ENCODE measurements around the gene SYNDIG1. TPM values are rescaled to one million over a fixed set of nuclear protein-coding genes. Genes with fewer than 3 reads are reported as not detected.

The SYNDIG1 gene
- polyA plus RNA-seq, 2 of the 4 experiments (the other 2 are of a cell fraction), result 0.96 to 2.6 TPM

DNA sequence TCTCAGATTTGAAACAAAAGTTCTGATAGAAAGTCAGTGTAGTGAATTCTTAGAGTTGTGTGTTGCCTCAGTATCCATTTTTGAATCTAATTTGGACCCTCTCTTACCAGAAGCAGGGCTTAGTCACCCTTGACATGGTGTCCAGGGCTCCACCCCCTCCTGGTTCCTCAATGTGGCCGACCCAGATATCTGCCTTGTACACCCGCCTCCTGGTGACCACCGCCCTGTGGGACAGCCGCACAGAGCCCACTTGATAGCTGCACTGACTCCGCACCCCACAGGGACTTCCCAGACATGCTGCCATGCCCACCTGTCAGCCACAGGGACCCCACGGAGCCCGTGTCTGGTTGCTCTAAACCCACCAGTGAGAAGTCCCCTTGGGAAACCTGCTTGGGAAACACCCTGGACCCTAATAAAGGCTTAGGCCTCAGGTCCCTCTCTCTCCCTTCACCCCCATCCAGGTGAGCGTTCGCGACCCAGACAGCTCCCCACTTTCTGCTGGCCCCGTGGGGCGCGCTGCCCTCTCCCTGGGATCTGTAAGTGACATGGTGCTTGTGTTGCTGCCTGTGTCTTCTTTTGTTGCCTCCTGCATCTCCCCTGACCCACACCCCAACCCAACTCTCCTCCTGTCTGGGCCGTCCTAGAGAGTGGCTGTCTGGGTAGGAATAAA lies 47.2 kb upstream of the SYNDIG1 start:
- ATAC-seq (0 out of 6 replicates have a peak, but pooled peaks of 1 of the 2 experiments have one; percentile 34), FAIRE-seq (no peak), DNase-seq (ENCODE audit: low read depth in 1 of 2, low spot score in 1 of 2) (no peak)
- Histone ChIP-seq H3K9me3 (no peaks in the 10 kb centered on the region), H3K27ac (no peak overlapping the region), H3K4me1 (no peaks in the 10 kb centered on the region), H3K4me3 (no peak overlapping the region), H3K4me2 (no peak overlapping the region)
- WGBS (ENCODE audit: missing lambda C conversion rate), result 60% methylated on average over 14 of the region's 14 CpGs
- TF ChIP-seq, protein P1, sequence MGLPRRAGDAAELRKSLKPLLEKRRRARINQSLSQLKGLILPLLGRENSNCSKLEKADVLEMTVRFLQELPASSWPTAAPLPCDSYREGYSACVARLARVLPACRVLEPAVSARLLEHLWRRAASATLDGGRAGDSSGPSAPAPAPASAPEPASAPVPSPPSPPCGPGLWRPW (IDR thresholded peaks at IDR 0.05), result no peak
- TF ChIP-seq FOSL2 (IDR thresholded peaks at IDR 0.05) (no peak), FOSL2 (CRISPR knock-in tag; IDR thresholded peaks at IDR 0.05) (no peak), HOXB5 (CRISPR knock-in tag; IDR thresholded peaks at IDR 0.05) (no peak), ZNF302 (CRISPR knock-in tag; IDR thresholded peaks at IDR 0.05) (no peak), POLR2A (IDR thresholded peaks at IDR 0.05; ENCODE audit: low read length) (no peak), CHD4 (IDR thresholded peaks at IDR 0.05; ENCODE audit: borderline replicate concordance) (no peak)
- TF ChIP-seq, protein P2, sequence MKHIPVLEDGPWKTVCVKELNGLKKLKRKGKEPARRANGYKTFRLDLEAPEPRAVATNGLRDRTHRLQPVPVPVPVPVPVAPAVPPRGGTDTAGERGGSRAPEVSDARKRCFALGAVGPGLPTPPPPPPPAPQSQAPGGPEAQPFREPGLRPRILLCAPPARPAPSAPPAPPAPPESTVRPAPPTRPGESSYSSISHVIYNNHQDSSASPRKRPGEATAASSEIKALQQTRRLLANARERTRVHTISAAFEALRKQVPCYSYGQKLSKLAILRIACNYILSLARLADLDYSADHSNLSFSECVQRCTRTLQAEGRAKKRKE (CRISPR knock-in tag; IDR thresholded peaks at IDR 0.05; ENCODE audit: low read depth), result no peak
- TF ChIP-seq, protein P3, sequence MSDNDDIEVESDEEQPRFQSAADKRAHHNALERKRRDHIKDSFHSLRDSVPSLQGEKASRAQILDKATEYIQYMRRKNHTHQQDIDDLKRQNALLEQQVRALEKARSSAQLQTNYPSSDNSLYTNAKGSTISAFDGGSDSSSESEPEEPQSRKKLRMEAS (IDR thresholded peaks at IDR 0.05), result no peak
- POLR2A ChIA-PET, result no interaction called here
- CTCF ChIA-PET, result interaction anchor here (1.2 kb wide), 1 partner anchor 9 kb away, joined by 3 read pairs; no protein-coding TSS in a partner anchor

DNA sequence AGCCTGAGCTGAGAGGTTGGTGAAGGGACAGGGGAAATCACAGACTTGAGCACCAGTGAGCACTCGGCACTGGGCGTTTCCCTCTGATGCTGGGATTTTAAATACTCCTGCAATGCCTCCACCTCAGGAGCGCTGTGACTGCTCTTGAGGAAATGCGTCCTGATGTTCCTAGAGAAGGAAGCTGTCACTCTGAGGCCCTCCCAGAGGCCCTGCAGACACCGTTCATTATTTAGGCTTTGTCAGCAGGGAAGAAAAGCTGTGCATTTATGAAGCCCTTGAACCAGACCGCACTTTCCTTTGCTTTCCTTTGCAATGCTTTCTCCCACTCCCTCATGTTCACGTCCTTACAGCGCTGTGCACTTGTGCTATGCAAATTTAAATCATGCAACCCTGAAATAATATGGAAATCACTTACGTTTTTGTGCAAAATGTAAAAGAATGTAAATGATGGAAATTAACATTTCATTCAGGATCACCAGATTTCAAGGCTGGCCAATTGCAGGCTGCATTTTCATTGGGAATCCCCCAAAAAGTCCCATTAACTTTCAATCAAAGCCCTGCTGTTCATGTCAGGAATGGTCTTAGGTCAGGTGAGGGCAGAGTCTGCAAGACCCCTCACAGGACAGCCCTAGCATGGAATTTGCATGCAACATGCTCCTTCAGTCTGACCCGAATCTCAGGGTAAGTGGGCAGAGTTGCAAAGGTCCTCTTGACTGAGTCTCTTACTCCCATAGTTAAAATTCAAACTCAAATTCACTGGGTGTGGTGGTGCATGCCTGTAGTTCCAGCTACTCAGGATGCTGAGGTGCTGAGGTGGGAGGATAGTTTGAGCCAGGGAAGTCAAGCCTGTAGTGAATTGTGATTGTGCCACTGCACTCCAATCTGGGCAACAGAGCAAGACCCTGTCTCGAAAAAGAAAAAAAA lies 45.8 kb upstream of the SYNDIG1 start:
- FAIRE-seq (no peak), DNase-seq (ENCODE audit: low read depth in 1 of 2, low spot score in 1 of 2) (no peak), ATAC-seq (no peak)
- CTCF ChIA-PET, result interaction anchor here (1.2 kb wide), 1 partner anchor 10 kb away, joined by 3 read pairs; no protein-coding TSS in a partner anchor
- Histone ChIP-seq H3K4me1 (no peaks in the 10 kb centered on the region), H3K4me2 (no peak overlapping the region), H3K27ac (no peak overlapping the region), H3K4me3 (no peak overlapping the region), H3K9me3 (no peaks in the 10 kb centered on the region)
- WGBS (ENCODE audit: missing lambda C conversion rate), result 22% methylated on average over 11 of the region's 11 CpGs
- POLR2A ChIA-PET, result interaction anchor here (0.7 kb wide), 1 partner anchor 148 kb away, joined by 4 read pairs; no protein-coding TSS in a partner anchor
- TF ChIP-seq RNF2 (IDR thresholded peaks at IDR 0.05; ENCODE audit: borderline replicate concordance, low read depth) (no peak), HOXB5 (CRISPR knock-in tag; IDR thresholded peaks at IDR 0.05) (no peak), POLR2AphosphoS2 (conservative IDR thresholded peaks at IDR 0.05; ENCODE audit: low read length) (no peak), FOXS1 (CRISPR knock-in tag; IDR thresholded peaks at IDR 0.05) (no peak), FOSL2 (IDR thresholded peaks at IDR 0.05) (no peak), FOSL2 (CRISPR knock-in tag; IDR thresholded peaks at IDR 0.05) (no peak)
- TF ChIP-seq, protein P4, sequence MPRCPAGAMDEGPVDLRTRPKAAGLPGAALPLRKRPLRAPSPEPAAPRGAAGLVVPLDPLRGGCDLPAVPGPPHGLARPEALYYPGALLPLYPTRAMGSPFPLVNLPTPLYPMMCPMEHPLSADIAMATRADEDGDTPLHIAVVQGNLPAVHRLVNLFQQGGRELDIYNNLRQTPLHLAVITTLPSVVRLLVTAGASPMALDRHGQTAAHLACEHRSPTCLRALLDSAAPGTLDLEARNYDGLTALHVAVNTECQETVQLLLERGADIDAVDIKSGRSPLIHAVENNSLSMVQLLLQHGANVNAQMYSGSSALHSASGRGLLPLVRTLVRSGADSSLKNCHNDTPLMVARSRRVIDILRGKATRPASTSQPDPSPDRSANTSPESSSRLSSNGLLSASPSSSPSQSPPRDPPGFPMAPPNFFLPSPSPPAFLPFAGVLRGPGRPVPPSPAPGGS (IDR thresholded peaks at IDR 0.05), result no peak

DNA sequence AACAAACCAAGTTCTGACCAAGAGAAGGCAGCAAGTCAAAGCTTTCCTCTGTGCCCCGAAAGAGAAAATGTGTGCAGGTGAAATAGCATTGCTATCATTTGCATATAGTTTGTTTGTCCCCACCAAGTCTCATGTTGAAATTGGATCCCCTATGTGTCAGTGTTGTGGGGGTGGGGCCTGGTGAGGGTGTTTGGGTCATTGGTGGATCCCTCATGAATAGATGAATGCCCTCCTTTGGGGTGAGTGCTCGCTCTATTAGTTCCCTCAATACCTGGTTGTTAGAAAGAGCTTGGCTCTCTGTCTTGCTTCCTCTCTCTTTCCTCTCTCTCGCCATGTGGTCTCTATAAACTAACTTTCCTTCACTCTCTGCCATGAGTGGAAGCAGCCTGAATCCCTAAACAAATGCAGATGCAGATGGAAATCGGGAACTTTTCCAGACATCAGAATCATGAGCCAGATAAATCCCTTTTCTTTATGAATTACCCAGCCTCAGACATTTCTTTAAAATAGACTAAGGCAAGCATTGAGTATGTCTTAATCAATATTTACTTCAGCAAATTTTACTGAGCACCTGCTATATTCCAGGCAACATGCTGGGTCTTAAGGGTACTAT lies 43.8 kb upstream of the SYNDIG1 start:
- no peaks in the 10 kb centered on the region for H3K4me1 ChIP-seq
- FAIRE-seq (no peak), ATAC-seq (no peak), DNase-seq (ENCODE audit: low read depth in 1 of 2, low spot score in 1 of 2) (no peak)
- CTCF ChIA-PET, result no interaction called here
- no peak overlapping the region for H3K4me3 ChIP-seq
- TF ChIP-seq, protein P1 (IDR thresholded peaks at IDR 0.05), result no peak
- TF ChIP-seq MYC (IDR thresholded peaks at IDR 0.05; ENCODE audit: borderline replicate concordance, low read length) (no peak), TP53 (CRISPR knock-in tag; IDR thresholded peaks at IDR 0.05) (no peak), BHLHE40 (IDR thresholded peaks at IDR 0.05; ENCODE audit: low read depth, low read length) (no peak), HOXB13 (CRISPR knock-in tag; IDR thresholded peaks at IDR 0.05; ENCODE audit: low read depth) (no peak), EP300 (IDR thresholded peaks at IDR 0.05) (no peak), ZC3H11A (IDR thresholded peaks at IDR 0.05) (no peak), PHF8 (IDR thresholded peaks at IDR 0.05; ENCODE audit: borderline replicate concordance, low read depth) (no peak)
- TF ChIP-seq, protein P5, sequence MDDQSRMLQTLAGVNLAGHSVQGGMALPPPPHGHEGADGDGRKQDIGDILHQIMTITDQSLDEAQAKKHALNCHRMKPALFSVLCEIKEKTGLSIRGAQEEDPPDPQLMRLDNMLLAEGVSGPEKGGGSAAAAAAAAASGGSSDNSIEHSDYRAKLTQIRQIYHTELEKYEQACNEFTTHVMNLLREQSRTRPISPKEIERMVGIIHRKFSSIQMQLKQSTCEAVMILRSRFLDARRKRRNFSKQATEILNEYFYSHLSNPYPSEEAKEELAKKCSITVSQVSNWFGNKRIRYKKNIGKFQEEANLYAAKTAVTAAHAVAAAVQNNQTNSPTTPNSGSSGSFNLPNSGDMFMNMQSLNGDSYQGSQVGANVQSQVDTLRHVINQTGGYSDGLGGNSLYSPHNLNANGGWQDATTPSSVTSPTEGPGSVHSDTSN (IDR thresholded peaks at IDR 0.05), result no peak
- H3K27ac ChIP-seq, result no peak overlapping the region
- no peak overlapping the region for H3K4me2 ChIP-seq
- POLR2A ChIA-PET, result no interaction called here
- no peaks in the 10 kb centered on the region for H3K9me3 ChIP-seq
- 13% methylated on average over 4 of the region's 4 CpGs for WGBS (ENCODE audit: missing lambda C conversion rate)
